Glomerular visceral epithelial cell (primary cell): ENCODE data around the gene ANTXR1.
"Not testable (repeated sequence)": the region's sequence is repeated elsewhere in the genome, so short reads cannot be mapped to it uniquely, and the experiment has no call there.

Source experiments
- DNase-seq: peaks from one replicate; pipeline ENCODE4 v3.0.0-alpha.2; 2016; ENCODE audit errors: extremely low spot score

ANTXR1 gene

DNA sequence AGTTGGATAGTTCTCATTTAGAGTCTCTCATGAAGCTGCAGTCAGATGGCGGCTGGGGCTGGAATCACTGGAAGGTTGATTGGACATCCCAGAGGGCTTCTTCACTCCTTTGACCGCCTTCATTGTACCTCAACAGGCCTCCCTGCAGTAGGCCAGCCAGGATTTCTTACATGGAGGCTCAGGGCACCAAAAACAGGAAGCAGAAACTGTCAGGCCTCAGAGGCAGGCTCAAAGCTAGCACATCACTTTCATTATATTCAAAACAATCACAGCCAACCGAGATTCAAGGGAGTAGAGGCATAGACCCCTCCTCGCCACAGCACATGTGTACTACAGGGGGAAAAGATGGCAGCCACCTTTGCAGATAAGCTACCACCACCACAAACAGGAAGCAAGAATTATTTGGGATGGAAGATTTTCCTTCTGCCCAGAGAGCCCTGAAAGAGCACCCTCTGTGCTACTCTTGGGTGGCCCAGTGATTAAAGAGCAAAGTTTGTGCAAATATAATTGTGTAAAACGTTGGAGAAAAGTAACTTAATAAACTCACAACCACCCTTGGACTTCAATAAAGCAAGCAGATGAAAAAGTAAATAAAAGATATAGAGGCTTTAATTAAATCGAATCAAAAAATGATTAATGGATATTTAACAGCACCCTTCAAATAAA lies 218.8 kb downstream of the ANTXR1 start:
- no peak for DNase-seq

GRCh38 chr2:69235835-69236234 lies 222.9 kb downstream of the ANTXR1 start:
- not testable (repeated sequence) for DNase-seq

DNA sequence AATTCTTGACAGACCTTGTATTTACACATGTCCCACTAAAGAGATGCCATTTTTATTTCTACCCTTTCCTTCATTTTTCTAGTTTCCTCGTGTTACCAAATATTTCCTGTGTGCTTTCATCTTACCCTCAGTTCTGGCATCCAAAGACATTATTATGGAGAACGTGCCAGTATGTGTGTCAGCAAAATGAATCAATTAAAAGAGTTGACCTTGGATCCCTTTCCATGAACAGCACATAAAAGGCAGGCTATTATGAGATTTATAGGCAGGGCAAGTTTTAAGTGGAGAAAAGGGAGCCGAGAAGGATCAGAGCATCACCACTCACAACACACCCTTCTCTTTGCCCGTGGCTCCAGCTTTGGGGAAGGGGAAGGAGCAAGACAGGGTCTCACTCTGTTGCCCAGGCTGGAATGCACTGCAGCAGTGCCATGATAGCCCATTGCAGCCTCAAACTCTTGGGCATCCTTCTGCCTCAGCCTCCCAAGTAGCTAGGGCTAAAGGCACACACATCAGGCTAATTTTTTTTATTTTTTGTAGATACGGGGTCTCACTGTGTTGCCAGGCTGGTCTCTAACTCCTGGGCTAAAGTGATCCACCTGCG lies 224.2 kb downstream of the ANTXR1 start:
- DNase-seq = no peak

DNA sequence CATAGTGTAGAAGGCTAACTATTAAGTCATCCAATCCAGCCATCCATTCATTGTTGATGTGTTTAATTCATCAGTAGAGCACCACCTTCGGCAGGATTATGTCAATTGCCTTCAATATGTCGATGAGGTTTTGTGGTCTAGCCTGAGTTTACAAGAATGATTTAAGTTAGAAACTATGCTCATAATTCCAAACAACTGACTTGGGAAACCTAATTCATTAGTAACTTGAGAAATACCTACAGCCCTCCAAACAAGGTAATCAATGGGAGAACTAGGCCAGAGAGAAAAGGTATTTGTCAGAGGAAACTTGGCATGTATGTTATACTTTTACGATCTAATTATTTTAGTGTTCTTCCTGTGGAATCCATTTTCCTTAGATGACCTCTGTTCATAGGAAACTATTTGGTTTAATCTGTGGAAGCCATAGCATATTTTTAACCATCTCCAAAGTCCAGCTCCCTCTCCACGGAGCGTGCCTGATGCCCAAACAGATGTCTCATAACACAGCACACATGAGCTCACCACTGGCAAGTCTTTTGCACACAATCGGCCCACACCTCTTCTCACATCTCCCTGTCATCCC lies 225.6 kb downstream of the ANTXR1 start:
- no peak for DNase-seq

- DNase-seq = no peak
These were observed 228.1 kb downstream of the ANTXR1 start for GRCh38 chr2:69241093-69241492.

GRCh38 chr2:69241664-69242514 lies 228.9 kb downstream of the ANTXR1 start:
- DNase-seq = no peak

DNA sequence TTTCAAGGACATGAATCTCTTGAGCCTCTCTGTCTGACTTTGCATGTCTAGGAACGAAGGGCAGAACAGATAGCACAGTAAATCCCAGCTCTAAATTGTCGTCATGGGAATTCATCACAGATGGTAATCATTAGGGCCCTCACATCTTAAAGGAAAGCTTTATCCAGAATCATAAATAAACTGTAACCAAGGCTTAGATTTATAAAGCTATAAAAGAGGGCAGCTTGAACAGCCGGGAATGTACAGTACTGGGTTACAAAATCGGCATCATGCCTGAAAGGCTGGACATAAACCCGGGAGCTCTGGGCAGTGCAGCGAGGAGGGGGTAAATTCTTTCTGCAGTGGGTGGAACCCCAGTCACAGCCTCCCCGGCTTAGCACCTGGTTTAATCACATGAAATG lies 229.7 kb downstream of the ANTXR1 start:
- no peak for DNase-seq

GRCh38 chr2:69243652-69244051 lies 230.7 kb downstream of the ANTXR1 start:
- DNase-seq = no peak

DNA sequence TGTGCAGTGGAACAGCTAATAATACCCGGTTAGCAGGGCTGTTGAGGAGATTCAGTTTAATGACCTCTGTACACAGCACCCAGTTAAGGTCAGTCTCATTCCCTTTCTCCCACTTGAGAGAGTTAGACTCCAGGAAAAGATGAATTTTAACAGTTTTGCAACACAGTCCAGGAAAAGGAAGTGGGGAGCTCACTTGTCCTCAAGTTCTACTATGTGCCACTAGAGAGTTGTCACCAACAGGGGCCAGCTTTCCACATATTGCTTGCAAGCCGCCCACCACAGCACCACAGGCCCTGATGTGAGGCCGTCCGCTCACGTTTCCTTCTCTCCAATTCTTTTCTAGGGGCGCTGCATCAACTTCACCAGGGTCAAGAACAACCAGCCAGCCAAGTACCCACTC lies 231.9 kb downstream of the ANTXR1 start:
- DNase-seq = no peak

DNA sequence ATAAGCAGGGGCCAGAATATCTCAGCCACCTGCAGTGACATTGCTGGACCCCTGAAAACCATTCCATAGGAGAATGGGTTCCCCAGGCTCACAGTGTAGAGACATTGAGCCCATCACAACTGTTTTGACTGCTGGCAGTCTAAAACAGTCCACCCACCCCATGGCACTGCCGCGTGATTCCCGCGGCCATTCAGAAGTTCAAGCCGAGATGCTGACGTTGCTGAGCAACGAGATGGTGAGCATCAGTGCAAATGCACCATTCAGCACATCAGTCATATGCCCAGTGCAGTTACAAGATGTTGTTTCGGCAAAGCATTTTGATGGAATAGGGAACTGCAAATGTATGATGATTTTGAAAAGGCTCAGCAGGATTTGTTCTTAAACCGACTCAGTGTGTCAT lies 234.6 kb downstream of the ANTXR1 start:
- DNase-seq = no peak

DNA sequence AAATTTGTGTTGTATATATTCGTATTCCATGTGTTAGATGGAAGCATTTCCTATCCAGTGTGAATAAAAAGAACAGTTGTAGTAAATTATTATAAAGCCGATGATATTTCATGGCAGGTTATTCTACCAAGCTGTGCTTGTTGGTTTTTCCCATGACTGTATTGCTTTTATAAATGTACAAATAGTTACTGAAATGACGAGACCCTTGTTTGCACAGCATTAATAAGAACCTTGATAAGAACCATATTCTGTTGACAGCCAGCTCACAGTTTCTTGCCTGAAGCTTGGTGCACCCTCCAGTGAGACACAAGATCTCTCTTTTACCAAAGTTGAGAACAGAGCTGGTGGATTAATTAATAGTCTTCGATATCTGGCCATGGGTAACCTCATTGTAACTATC lies 235.3 kb downstream of the ANTXR1 start:
- no peak for DNase-seq

DNA sequence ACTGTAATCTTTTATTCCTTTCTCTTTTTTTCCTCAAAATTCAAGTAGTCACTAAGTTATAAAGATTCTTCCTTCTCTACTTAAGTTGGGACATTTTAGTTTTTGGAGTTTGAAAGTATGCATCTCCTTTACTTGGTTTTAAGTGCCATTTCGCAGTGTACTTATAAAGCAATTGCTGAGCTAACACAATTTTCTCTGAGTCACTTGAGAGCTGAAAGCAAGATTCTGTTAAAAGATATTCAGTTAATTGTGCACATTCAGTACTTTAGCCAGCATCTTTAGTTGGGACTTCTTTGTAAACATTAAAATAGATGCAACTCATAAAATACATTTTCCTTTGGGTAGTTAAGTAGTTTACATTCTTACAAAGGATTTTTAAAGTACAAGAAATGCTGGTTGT lies 238.0 kb downstream of the ANTXR1 start:
- DNase-seq = no peak

- DNase-seq = no peak
These were observed 239.0 kb downstream of the ANTXR1 start for GRCh38 chr2:69251943-69252342.

DNA sequence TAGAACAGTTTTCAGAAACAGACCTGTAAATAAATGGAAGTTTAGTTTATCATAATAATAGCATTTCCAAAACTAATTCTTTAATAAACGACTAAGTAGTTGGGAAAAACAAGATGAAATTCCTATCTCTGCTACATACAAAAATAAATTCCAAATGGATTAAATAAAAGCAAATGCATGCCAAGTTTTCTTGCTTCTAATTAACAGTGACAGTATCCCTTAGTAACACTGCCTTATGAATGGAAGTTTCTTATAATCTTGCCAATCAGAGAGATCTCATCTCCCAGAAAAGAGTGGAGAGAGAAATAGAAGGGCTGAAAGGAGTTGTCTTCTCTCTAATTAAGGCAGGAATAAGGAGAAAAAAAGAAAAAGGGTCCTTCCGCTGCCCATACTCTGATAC lies 240.1 kb downstream of the ANTXR1 start:
- DNase-seq = no peak

GRCh38 chr2:69253611-69254301 lies 240.8 kb downstream of the ANTXR1 start:
- DNase-seq = peak; percentile 54

GRCh38 chr2:69255760-69256159 lies 242.8 kb downstream of the ANTXR1 start:
- no peak for DNase-seq

DNA sequence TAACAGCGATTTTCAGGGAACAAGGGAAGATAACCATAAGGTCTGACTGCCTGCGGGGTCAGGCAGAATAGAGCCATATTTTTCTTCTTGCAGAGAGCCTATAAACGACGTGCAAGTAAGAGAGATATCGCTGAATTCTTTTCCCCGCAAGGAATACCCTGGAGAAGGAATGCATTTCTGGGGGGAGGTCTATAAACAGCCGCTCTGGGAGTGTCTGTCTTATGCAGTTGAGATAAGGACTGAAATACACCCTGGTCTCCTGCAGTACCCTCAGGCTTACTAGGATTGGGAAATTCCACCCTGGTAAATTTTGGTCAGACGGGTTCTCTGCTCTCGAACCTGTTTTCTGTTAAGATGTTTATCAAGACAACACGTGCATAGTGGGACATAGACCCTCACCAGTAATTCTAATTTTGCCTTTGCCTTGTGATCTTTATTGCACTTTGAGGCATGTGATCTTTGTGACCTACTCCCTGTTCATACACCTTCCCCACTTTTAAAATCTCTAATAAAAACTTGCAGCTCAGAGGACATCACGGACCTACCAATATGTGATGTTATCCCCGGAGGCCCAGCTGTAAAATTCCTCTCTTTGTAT lies 247.1 kb downstream of the ANTXR1 start:
- DNase-seq = not testable (repeated sequence)

- no peak for DNase-seq
These were observed 247.7 kb downstream of the ANTXR1 start for GRCh38 chr2:69260666-69261065.

DNA sequence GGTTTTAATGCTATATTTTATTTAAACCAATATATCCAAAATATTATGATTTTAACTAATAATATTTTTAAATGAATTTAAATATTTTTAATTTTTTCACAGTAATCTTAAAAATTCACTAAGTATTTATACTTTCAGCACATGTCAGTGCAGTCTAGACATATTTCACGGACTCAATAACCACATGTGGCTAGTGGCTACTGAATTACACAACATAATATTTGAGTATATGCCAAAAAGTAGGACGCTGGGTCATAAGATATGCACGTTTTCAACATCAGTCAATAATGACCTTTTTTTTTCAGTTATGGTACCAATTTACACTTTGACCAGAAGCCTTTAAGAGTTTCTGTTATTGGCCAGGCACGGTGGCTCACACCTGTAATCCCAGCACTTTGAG lies 256.4 kb downstream of the ANTXR1 start:
- no peak for DNase-seq

DNA sequence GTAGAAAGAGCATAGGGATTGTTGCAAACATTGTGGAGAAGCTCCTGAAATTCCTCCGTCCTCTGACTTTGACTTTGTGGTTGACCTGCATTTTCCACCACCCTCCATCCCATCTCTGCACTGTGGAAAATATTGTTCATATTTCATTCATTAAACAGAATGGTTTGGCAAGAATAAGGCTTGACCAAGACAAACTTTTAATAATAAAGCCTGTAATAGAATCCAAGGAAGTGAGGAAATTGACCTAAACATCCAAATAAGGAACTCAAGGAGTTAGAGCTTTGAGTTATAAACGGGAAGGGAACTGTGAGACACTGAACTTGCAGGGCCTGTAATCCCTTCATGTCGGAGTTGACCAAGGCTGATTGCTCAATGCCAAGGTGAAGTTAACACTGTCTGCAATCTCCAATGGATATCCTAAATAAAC lies 258.9 kb downstream of the ANTXR1 start:
- no peak for DNase-seq

DNA sequence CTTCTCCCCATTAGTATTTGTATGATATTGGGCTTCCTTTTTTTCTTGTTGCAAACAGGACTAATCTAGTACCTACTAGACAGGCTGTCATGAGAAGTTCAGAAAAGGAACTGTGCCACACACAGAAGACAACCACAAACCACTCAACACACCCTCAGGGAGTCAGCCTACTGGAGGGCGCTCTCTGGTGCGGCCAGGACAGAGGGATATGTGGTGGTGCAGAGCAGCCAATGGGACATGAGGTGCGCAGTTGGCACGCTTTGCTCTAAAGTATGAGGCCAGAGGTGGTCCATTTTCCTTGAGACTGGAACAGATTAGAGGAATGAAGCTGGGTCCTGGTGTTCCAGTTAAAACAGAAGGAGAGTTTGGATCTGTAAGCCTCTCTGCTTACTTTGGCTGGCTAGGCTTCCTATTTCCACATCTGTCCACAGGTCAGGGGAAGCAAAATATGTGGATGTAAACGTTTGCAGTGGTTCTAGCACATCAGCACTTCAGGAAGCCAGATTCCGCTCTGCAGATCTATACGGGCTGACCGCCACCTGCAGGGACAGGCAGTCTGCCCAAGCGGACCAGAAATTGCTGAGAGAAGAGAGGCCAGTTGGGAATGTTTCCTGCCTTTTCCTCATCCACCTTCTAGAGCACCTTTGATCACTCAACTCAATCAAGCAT lies 260.0 kb downstream of the ANTXR1 start:
- DNase-seq = no peak
